ENCODE measurements around the gene GPRC6A. TPM values are rescaled to one million over a fixed set of nuclear protein-coding genes. Genes with fewer than 3 reads are reported as not detected.
A peak's percentile ranks its signal among the peaks of the same experiment; 100 is the strongest.
"Not testable (repeated sequence)": the region's sequence is repeated elsewhere in the genome, so short reads cannot be mapped to it uniquely, and the experiment has no call there.

The GPRC6A gene
- total RNA-seq, 1 donor, result not detected

- TF ChIP-seq CTCF (IDR thresholded peaks at IDR 0.05; ENCODE audit: extremely low read depth, low read depth, low read length), result peak; percentile 30
- Histone ChIP-seq H2AFZ (ENCODE audit: low read length) (no peak overlapping the region), H3K27me3 (ENCODE audit: insufficient read depth, low read length) (no peaks in the 10 kb centered on the region), H3K36me3 (ENCODE audit: insufficient read depth, low read length) (no peaks in the 10 kb centered on the region), H3K79me2 (ENCODE audit: insufficient read depth, low read length) (no peaks in the 10 kb centered on the region), H3K4me3 (ENCODE audit: insufficient read depth, low read length) (no peak overlapping the region), H3K4me2 (ENCODE audit: insufficient read depth, low read length) (no peak overlapping the region), H3K27ac (ENCODE audit: low read depth, low read length) (no peak overlapping the region), H3K9me3 (ENCODE audit: low read depth, low read length) (no peaks in the 10 kb centered on the region), H4K20me1 (ENCODE audit: insufficient read depth, low read length) (no peaks in the 10 kb centered on the region), H3K4me1 (ENCODE audit: insufficient read depth, low read length) (no peaks in the 10 kb centered on the region)
- DNase-seq (ENCODE audit: insufficient read length, low spot score, missing footprints), result peak; percentile 25
Measured at GRCh38 chr6:116847227-116847626, 18.3 kb upstream of the GPRC6A start.

DNA sequence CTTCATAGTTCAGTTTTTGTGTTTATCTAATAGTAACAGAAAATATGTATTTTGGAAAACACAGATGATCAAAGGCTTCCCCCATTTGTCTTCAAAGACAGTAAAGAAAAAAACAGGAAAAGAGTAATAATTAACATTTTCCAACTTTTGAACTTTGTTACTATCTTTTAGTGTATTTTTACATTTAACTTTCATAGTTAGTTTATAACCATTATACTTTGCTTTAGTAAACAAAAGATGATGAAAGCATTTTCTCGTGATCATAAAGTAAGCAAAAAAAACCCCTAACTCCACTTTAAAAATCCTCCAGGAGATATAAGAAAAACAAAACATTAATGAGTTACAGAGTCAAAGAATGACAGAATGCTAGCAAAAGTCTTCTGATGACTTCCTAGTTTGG is 13.6 kb upstream of the GPRC6A start:
- Histone ChIP-seq H3K4me2 (ENCODE audit: insufficient read depth, low read length) (no peak overlapping the region), H3K27me3 (ENCODE audit: insufficient read depth, low read length) (no peaks in the 10 kb centered on the region), H3K9me3 (ENCODE audit: low read depth, low read length) (no peaks in the 10 kb centered on the region), H3K4me1 (ENCODE audit: insufficient read depth, low read length) (no peaks in the 10 kb centered on the region), H3K4me3 (ENCODE audit: insufficient read depth, low read length) (no peak overlapping the region), H3K36me3 (ENCODE audit: insufficient read depth, low read length) (no peaks in the 10 kb centered on the region), H4K20me1 (ENCODE audit: insufficient read depth, low read length) (no peaks in the 10 kb centered on the region), H3K79me2 (ENCODE audit: insufficient read depth, low read length) (no peaks in the 10 kb centered on the region), H3K27ac (ENCODE audit: low read depth, low read length) (no peak overlapping the region), H2AFZ (ENCODE audit: low read length) (no peak overlapping the region)
- no peak for TF ChIP-seq CTCF (IDR thresholded peaks at IDR 0.05; ENCODE audit: extremely low read depth, low read depth, low read length)
- no peak for DNase-seq (ENCODE audit: insufficient read length, low spot score, missing footprints)

- no peaks in the 10 kb centered on the region for H4K20me1 ChIP-seq (ENCODE audit: insufficient read depth, low read length)
- no peak for TF ChIP-seq CTCF (IDR thresholded peaks at IDR 0.05; ENCODE audit: extremely low read depth, low read depth, low read length)
- no peaks in the 10 kb centered on the region for H3K79me2 ChIP-seq (ENCODE audit: insufficient read depth, low read length)
- H3K9me3 ChIP-seq (ENCODE audit: low read depth, low read length), result no peaks in the 10 kb centered on the region
- H3K27ac ChIP-seq (ENCODE audit: low read depth, low read length), result no peak overlapping the region
- no peaks in the 10 kb centered on the region for H3K4me1 ChIP-seq (ENCODE audit: insufficient read depth, low read length)
- H3K4me3 ChIP-seq (ENCODE audit: insufficient read depth, low read length), result no peak overlapping the region
- no peak for DNase-seq (ENCODE audit: insufficient read length, low spot score, missing footprints)
- no peaks in the 10 kb centered on the region for H3K27me3 ChIP-seq (ENCODE audit: insufficient read depth, low read length)
- no peak overlapping the region for H3K4me2 ChIP-seq (ENCODE audit: insufficient read depth, low read length)
- no peaks in the 10 kb centered on the region for H3K36me3 ChIP-seq (ENCODE audit: insufficient read depth, low read length)
- no peak overlapping the region for H2AFZ ChIP-seq (ENCODE audit: low read length)
Measured at GRCh38 chr6:116840091-116840490, 11.2 kb upstream of the GPRC6A start.

GRCh38 chr6:116836606-116837342 is 7.9 kb upstream of the GPRC6A start:
- Histone ChIP-seq H3K79me2 (ENCODE audit: insufficient read depth, low read length) (no peaks in the 10 kb centered on the region), H4K20me1 (ENCODE audit: insufficient read depth, low read length) (no peaks in the 10 kb centered on the region), H3K4me3 (ENCODE audit: insufficient read depth, low read length) (no peak overlapping the region), H3K27ac (ENCODE audit: low read depth, low read length) (no peak overlapping the region), H3K4me2 (ENCODE audit: insufficient read depth, low read length) (no peak overlapping the region), H3K9me3 (ENCODE audit: low read depth, low read length) (no peaks in the 10 kb centered on the region), H3K36me3 (ENCODE audit: insufficient read depth, low read length) (no peaks in the 10 kb centered on the region), H3K27me3 (ENCODE audit: insufficient read depth, low read length) (no peaks in the 10 kb centered on the region), H2AFZ (ENCODE audit: low read length) (no peak overlapping the region), H3K4me1 (ENCODE audit: insufficient read depth, low read length) (no peaks in the 10 kb centered on the region)
- DNase-seq (ENCODE audit: insufficient read length, low spot score, missing footprints), result no peak
- TF ChIP-seq CTCF (IDR thresholded peaks at IDR 0.05; ENCODE audit: extremely low read depth, low read depth, low read length), result no peak

GRCh38 chr6:116834526-116834925 is 5.6 kb upstream of the GPRC6A start:
- H3K4me3 ChIP-seq (ENCODE audit: insufficient read depth, low read length); H3K27ac ChIP-seq (ENCODE audit: low read depth, low read length); DNase-seq (ENCODE audit: insufficient read length, low spot score, missing footprints); H3K4me1 ChIP-seq (ENCODE audit: insufficient read depth, low read length); H3K9me3 ChIP-seq (ENCODE audit: low read depth, low read length); H3K79me2 ChIP-seq (ENCODE audit: insufficient read depth, low read length); H3K27me3 ChIP-seq (ENCODE audit: insufficient read depth, low read length); H3K36me3 ChIP-seq (ENCODE audit: insufficient read depth, low read length); H2AFZ ChIP-seq (ENCODE audit: low read length); H3K4me2 ChIP-seq (ENCODE audit: insufficient read depth, low read length); H4K20me1 ChIP-seq (ENCODE audit: insufficient read depth, low read length): not testable (repeated sequence)

Data from osteoblast (primary cell).